Measurements from ENCODE around the gene MRPL1.

Gene MRPL1

GRCh38 chr4:77834403-77834802 is 28.2 kb upstream of the MRPL1 start:
- no peak overlapping the region for H3K4me3 ChIP-seq (ENCODE audit: insufficient read length, low read depth)
- H3K9me3 ChIP-seq (ENCODE audit: insufficient read depth, low read length) = no peaks in the 10 kb centered on the region
- H3K27me3 ChIP-seq (ENCODE audit: insufficient read depth, insufficient read length) = no peaks in the 10 kb centered on the region
- H3K36me3 ChIP-seq (ENCODE audit: insufficient read depth, insufficient read length, low read length) = no peaks in the 10 kb centered on the region
- TF ChIP-seq ZNF274 (IDR thresholded peaks at IDR 0.05; ENCODE audit: low read depth, low read length) (no peak), SUZ12 (IDR thresholded peaks at IDR 0.05; ENCODE audit: extremely low read depth, insufficient read depth, insufficient read length) (no peak), YY1 (IDR thresholded peaks at IDR 0.05; ENCODE audit: insufficient read depth, insufficient read length) (no peak)
- no peaks in the 10 kb centered on the region for H3K4me1 ChIP-seq (ENCODE audit: insufficient read depth, insufficient read length)
- DNase-seq (ENCODE audit: low read depth, low spot score) = no peak
- no peak overlapping the region for H3K9ac ChIP-seq (ENCODE audit: insufficient read length, low read depth)

- DNase-seq (ENCODE audit: low read depth, low spot score) = no peak
- no peaks in the 10 kb centered on the region for H3K9me3 ChIP-seq (ENCODE audit: insufficient read depth, low read length)
- TF ChIP-seq SUZ12 (IDR thresholded peaks at IDR 0.05; ENCODE audit: extremely low read depth, insufficient read depth, insufficient read length) (no peak), ZNF274 (IDR thresholded peaks at IDR 0.05; ENCODE audit: low read depth, low read length) (no peak), YY1 (IDR thresholded peaks at IDR 0.05; ENCODE audit: insufficient read depth, insufficient read length) (no peak)
These were observed 19.0 kb upstream of the MRPL1 start for GRCh38 chr4:77843628-77844027.

GRCh38 chr4:77844363-77844762 is 18.3 kb upstream of the MRPL1 start:
- no peak for DNase-seq (ENCODE audit: low read depth, low spot score)
- no peak overlapping the region for H3K4me3 ChIP-seq (ENCODE audit: insufficient read length, low read depth)
- no peaks in the 10 kb centered on the region for H3K27me3 ChIP-seq (ENCODE audit: insufficient read depth, insufficient read length)
- no peaks in the 10 kb centered on the region for H3K9me3 ChIP-seq (ENCODE audit: insufficient read depth, low read length)
- no peak overlapping the region for H3K9ac ChIP-seq (ENCODE audit: insufficient read length, low read depth)
- no peaks in the 10 kb centered on the region for H3K36me3 ChIP-seq (ENCODE audit: insufficient read depth, insufficient read length, low read length)
- H3K4me1 ChIP-seq (ENCODE audit: insufficient read depth, insufficient read length) = no peaks in the 10 kb centered on the region
- TF ChIP-seq SUZ12 (IDR thresholded peaks at IDR 0.05; ENCODE audit: extremely low read depth, insufficient read depth, insufficient read length) (no peak), YY1 (IDR thresholded peaks at IDR 0.05; ENCODE audit: insufficient read depth, insufficient read length) (no peak), ZNF274 (IDR thresholded peaks at IDR 0.05; ENCODE audit: low read depth, low read length) (no peak)

More at GRCh38 chr4:77843628-77844027, 19.0 kb upstream of the MRPL1 start:
- Histone ChIP-seq H3K36me3 (ENCODE audit: insufficient read depth, insufficient read length, low read length) (no peaks in the 10 kb centered on the region), H3K9ac (ENCODE audit: insufficient read length, low read depth) (no peak overlapping the region), H3K4me3 (ENCODE audit: insufficient read length, low read depth) (no peak overlapping the region), H3K4me1 (ENCODE audit: insufficient read depth, insufficient read length) (no peaks in the 10 kb centered on the region), H3K27me3 (ENCODE audit: insufficient read depth, insufficient read length) (no peaks in the 10 kb centered on the region)

GRCh38 chr4:77845400-77845799 is 17.2 kb upstream of the MRPL1 start:
- no peak for TF ChIP-seq ZNF274 (IDR thresholded peaks at IDR 0.05; ENCODE audit: low read depth, low read length)
- TF ChIP-seq SUZ12 (IDR thresholded peaks at IDR 0.05; ENCODE audit: extremely low read depth, insufficient read depth, insufficient read length) = no peak
- no peak for TF ChIP-seq YY1 (IDR thresholded peaks at IDR 0.05; ENCODE audit: insufficient read depth, insufficient read length)
- no peak for DNase-seq (ENCODE audit: low read depth, low spot score)
- no peaks in the 10 kb centered on the region for H3K36me3 ChIP-seq (ENCODE audit: insufficient read depth, insufficient read length, low read length)
- no peak overlapping the region for H3K9ac ChIP-seq (ENCODE audit: insufficient read length, low read depth)
- H3K27me3 ChIP-seq (ENCODE audit: insufficient read depth, insufficient read length) = no peaks in the 10 kb centered on the region
- no peak overlapping the region for H3K4me3 ChIP-seq (ENCODE audit: insufficient read length, low read depth)
- H3K4me1 ChIP-seq (ENCODE audit: insufficient read depth, insufficient read length) = no peaks in the 10 kb centered on the region
- no peaks in the 10 kb centered on the region for H3K9me3 ChIP-seq (ENCODE audit: insufficient read depth, low read length)

GRCh38 chr4:77845929-77846328 is 16.7 kb upstream of the MRPL1 start:
- Histone ChIP-seq H3K4me1 (ENCODE audit: insufficient read depth, insufficient read length) (no peaks in the 10 kb centered on the region), H3K27me3 (ENCODE audit: insufficient read depth, insufficient read length) (no peaks in the 10 kb centered on the region), H3K9me3 (ENCODE audit: insufficient read depth, low read length) (no peaks in the 10 kb centered on the region), H3K9ac (ENCODE audit: insufficient read length, low read depth) (no peak overlapping the region), H3K4me3 (ENCODE audit: insufficient read length, low read depth) (no peak overlapping the region), H3K36me3 (ENCODE audit: insufficient read depth, insufficient read length, low read length) (no peaks in the 10 kb centered on the region)
- DNase-seq (ENCODE audit: low read depth, low spot score) = no peak
- TF ChIP-seq SUZ12 (IDR thresholded peaks at IDR 0.05; ENCODE audit: extremely low read depth, insufficient read depth, insufficient read length) (no peak), ZNF274 (IDR thresholded peaks at IDR 0.05; ENCODE audit: low read depth, low read length) (0 out of 2 replicates have a peak, but pooled peaks have one; percentile 25), YY1 (IDR thresholded peaks at IDR 0.05; ENCODE audit: insufficient read depth, insufficient read length) (no peak)

GRCh38 chr4:77848508-77848907 is 14.1 kb upstream of the MRPL1 start:
- Histone ChIP-seq H3K27me3 (ENCODE audit: insufficient read depth, insufficient read length) (no peaks in the 10 kb centered on the region), H3K4me1 (ENCODE audit: insufficient read depth, insufficient read length) (no peaks in the 10 kb centered on the region), H3K9ac (ENCODE audit: insufficient read length, low read depth) (no peak overlapping the region), H3K9me3 (ENCODE audit: insufficient read depth, low read length) (no peaks in the 10 kb centered on the region), H3K4me3 (ENCODE audit: insufficient read length, low read depth) (no peak overlapping the region), H3K36me3 (ENCODE audit: insufficient read depth, insufficient read length, low read length) (no peaks in the 10 kb centered on the region)
- DNase-seq (ENCODE audit: low read depth, low spot score) = no peak
- TF ChIP-seq SUZ12 (IDR thresholded peaks at IDR 0.05; ENCODE audit: extremely low read depth, insufficient read depth, insufficient read length) (no peak), ZNF274 (IDR thresholded peaks at IDR 0.05; ENCODE audit: low read depth, low read length) (no peak), YY1 (IDR thresholded peaks at IDR 0.05; ENCODE audit: insufficient read depth, insufficient read length) (no peak)

GRCh38 chr4:77849278-77849965 is 13.2 kb upstream of the MRPL1 start:
- no peaks in the 10 kb centered on the region for H3K9me3 ChIP-seq (ENCODE audit: insufficient read depth, low read length)
- no peak overlapping the region for H3K4me3 ChIP-seq (ENCODE audit: insufficient read length, low read depth)
- no peak for DNase-seq (ENCODE audit: low read depth, low spot score)
- TF ChIP-seq SUZ12 (IDR thresholded peaks at IDR 0.05; ENCODE audit: extremely low read depth, insufficient read depth, insufficient read length) = no peak
- no peak for TF ChIP-seq YY1 (IDR thresholded peaks at IDR 0.05; ENCODE audit: insufficient read depth, insufficient read length)
- TF ChIP-seq ZNF274 (IDR thresholded peaks at IDR 0.05; ENCODE audit: low read depth, low read length) = no peak
- no peak overlapping the region for H3K9ac ChIP-seq (ENCODE audit: insufficient read length, low read depth)
- H3K4me1 ChIP-seq (ENCODE audit: insufficient read depth, insufficient read length) = no peaks in the 10 kb centered on the region
- no peaks in the 10 kb centered on the region for H3K27me3 ChIP-seq (ENCODE audit: insufficient read depth, insufficient read length)
- no peaks in the 10 kb centered on the region for H3K36me3 ChIP-seq (ENCODE audit: insufficient read depth, insufficient read length, low read length)

Data from NT2/D1 (cell line).